Cortex of kidney (tissue), 1 donor: ENCODE results near the gene TEPSIN.

Source experiments
- DNase-seq: peaks from one replicate; lab custom pipeline; 2025; lab: John Stamatoyannopoulos, UW

Gene TEPSIN

GRCh38 chr17:81197831-81198490, 40.9 kb downstream of the TEPSIN start:
- DNase-seq, result no peak

GRCh38 chr17:81197409-81197795, 41.5 kb downstream of the TEPSIN start:
- no peak for DNase-seq

- DNase-seq, result no peak
Measured at GRCh38 chr17:81196505-81197408, 42.1 kb downstream of the TEPSIN start.

GRCh38 chr17:81195941-81196495, 42.8 kb downstream of the TEPSIN start:
- no peak for DNase-seq

GRCh38 chr17:81194941-81195901, 43.6 kb downstream of the TEPSIN start:
- DNase-seq, result no peak

- DNase-seq, result no peak
Measured at GRCh38 chr17:81194225-81194760, 44.6 kb downstream of the TEPSIN start.

- DNase-seq, result no peak
Measured at GRCh38 chr17:81193470-81194224, 45.2 kb downstream of the TEPSIN start.

GRCh38 chr17:81193051-81193410, 45.8 kb downstream of the TEPSIN start:
- no peak for DNase-seq

GRCh38 chr17:81192386-81193050, 46.3 kb downstream of the TEPSIN start:
- no peak for DNase-seq

- DNase-seq, result no peak
Measured at GRCh38 chr17:81191646-81192045, 47.2 kb downstream of the TEPSIN start.

- no peak for DNase-seq
Measured at GRCh38 chr17:81191116-81191515, 47.7 kb downstream of the TEPSIN start.

GRCh38 chr17:81190591-81190990, 48.3 kb downstream of the TEPSIN start:
- DNase-seq, result no peak

- no peak for DNase-seq
Measured at GRCh38 chr17:81189670-81190530, 49.0 kb downstream of the TEPSIN start.

GRCh38 chr17:81189016-81189415, 49.8 kb downstream of the TEPSIN start:
- no peak for DNase-seq

GRCh38 chr17:81188491-81188840, 50.4 kb downstream of the TEPSIN start:
- no peak for DNase-seq

GRCh38 chr17:81187586-81188490, 51.0 kb downstream of the TEPSIN start:
- DNase-seq, result no peak

GRCh38 chr17:81187120-81187519, 51.7 kb downstream of the TEPSIN start:
- no peak for DNase-seq

- DNase-seq, result no peak
Measured at GRCh38 chr17:81186203-81186602, 52.7 kb downstream of the TEPSIN start.
